HG03135 (cell line): ENCODE measurements around the gene ZNF385B.
"Not testable (repeated sequence)": the region's sequence is repeated elsewhere in the genome, so short reads cannot be mapped to it uniquely, and the experiment has no call there.

Experiments used
- ATAC-seq: cut with Tn5 transposase; IDR thresholded peaks from one replicate; pipeline ENCODE4 v1.9.1; 2021; ENCODE audit warnings: mild to moderate bottlenecking, moderate library complexity; ENCODE audit not compliant: unreplicated experiment

Gene ZNF385B

GRCh38 chr2:179524809-179525339, 336.5 kb downstream of the ZNF385B start:
- ATAC-seq = no peak

GRCh38 chr2:179521944-179522343, 339.5 kb downstream of the ZNF385B start:
- no peak for ATAC-seq

- no peak for ATAC-seq
Observed at GRCh38 chr2:179518830-179519229, 342.6 kb downstream of the ZNF385B start.

DNA sequence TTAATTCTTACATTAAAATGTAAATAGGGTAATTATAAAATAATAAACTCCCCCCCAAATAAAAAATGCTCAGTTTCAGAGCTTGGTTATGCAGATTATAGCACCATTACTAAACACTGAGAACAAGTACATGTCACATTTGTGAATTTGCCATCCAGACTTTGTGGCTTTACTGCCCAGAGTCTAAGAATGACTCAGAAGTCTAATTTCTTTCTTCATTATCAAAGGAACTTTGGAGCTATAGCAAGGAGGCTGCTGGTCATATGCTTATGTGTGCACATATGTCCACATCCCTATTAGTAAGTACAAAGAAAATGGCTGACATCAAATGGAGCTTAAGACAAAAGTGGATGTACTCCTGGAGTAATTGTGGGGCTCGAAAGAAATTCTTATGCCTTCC, 348.2 kb downstream of the ZNF385B start:
- no peak for ATAC-seq

DNA sequence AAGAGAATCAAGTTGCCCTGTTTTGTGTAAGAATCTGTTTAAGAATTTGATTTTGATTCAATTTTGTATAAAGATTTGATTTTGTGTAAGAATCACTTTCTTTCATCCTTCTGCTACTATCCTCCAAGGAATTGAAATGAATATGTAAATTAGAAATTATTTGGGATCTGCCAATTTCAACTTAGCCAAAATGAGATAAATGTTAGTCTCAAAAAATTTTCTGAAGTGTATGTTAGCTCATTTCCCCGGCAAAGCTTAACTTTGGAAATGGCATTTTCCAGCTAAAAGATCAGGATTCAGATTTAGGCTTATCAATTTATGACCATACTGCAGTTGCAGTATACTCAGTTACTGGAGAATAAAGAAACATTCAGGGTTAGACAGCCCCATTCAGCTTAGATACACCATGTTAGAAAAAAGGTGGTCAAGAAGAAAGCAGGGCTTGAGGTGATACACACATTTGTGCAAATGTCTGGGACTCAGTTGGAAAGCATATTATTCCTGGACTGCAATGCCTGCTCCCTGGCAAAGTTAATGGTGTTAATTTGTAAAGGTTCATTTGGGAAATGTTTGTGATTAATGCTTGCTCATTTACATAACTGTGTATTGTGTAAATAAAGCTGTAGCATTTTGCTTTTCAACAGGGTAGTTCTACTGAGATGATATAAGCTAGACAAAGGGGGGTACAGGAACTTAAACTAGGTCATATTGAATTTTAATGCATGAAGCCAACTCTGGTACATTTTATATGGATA, 349.0 kb downstream of the ZNF385B start:
- no peak for ATAC-seq

DNA sequence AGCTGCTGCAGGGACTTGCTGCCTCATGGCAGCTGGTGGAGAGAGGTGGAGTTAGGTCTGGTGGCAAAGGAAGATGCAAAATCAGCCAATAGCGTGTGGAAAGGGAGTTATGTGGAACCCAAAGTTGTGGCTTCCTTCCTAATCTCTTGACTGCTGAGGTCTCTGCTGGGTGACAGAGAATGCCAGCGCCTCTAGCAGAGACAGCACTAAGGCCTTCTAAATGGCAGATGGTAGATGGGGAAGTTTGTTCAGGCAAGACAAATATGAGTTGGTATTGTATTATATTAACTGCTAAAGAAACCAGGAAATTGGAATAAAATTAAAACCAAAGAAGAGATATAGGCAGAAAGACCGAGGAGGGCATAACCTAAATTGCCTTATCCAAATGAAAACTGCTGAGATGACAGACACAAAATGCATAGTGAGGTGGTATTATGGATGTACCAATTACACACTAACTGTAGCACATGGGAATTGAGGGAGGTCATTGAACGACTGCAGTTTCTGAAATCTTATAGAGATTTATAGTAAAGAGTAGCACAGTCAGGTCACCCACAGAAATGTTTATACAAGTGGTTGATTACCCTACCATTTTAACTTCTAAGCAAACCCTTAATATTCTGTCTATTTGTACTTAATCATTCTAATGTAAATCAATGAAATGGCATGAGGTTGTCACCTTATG, 350.2 kb downstream of the ZNF385B start:
- ATAC-seq = no peak

GRCh38 chr2:179495315-179495714, 366.1 kb downstream of the ZNF385B start:
- ATAC-seq = no peak

GRCh38 chr2:179488563-179488962, 372.8 kb downstream of the ZNF385B start:
- no peak for ATAC-seq

DNA sequence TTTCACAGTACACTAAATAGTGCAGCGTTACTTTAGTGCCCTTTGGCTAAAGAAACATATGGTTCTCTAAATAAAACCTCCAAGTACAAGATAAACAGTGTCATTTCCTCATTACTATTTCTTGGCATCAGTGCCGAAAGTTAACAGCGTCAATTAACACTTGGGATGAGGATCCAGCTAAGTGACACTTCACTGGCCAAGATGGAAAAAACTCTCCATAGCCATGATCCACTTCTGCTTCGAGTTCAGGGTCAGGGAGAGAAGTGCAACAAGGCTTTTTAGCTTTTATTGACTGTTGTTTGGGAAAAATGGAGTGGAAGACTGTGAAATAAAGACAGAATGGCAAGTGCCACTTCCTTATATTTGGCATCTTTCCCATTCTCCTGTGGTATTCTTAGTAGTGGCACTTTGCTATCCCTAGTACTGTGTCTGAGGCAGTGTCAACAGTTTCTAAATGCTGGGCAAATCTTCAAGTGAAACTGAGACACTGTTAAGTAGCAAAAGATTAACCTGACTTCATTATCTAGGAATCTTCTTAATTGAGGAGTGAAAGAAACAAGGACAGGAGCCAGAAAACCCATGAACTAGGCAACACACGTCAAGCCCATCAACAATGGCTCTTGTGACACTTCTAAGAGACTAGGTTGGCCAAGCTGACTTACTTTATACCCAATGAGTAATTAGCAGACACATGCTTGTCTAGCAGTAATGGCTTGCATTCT, 374.2 kb downstream of the ZNF385B start:
- no peak for ATAC-seq

- ATAC-seq = no peak
Observed at GRCh38 chr2:179483131-179483530, 378.3 kb downstream of the ZNF385B start.

DNA sequence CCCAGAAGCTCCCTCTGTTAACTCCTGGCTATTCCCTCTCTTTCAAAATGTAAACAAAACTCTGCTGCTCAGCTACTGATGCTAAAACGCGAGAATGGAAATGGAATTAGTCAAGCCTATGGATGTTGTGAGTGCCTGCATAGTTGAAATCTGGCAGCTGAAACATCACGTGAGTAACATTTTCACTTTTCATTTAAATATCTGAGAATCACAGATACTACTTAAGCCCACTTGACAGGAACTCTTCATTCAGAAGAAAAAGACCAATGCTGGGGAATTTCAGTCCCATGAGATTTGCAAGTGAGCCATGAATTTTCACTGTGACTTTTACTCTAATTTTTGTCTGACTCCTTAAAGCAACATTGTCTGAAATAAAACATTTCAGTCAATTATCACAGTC, 381.5 kb downstream of the ZNF385B start:
- no peak for ATAC-seq

DNA sequence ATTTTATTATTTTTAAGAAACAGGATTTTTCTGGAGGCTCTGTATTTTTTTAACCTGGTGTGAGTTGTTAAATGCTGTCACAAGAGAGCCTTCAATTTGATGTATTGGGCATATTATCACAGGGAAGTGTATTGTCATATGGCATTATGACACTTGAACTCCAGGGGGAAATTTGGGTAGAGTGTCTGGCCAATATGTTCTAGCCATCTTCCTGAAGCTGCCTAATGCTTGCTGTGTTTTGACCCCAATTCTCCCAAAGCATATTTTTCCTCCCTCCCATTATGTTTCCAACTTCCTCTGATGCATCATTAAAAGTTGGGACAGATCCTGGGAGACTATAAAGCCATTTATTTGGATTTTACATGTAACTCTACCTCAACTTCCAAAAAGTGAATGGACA, 382.6 kb downstream of the ZNF385B start:
- no peak for ATAC-seq

- ATAC-seq = no peak
Observed at GRCh38 chr2:179470992-179471391, 390.4 kb downstream of the ZNF385B start.

GRCh38 chr2:179470089-179470488, 391.3 kb downstream of the ZNF385B start:
- ATAC-seq = no peak

GRCh38 chr2:179467960-179468359, 393.5 kb downstream of the ZNF385B start:
- no peak for ATAC-seq

- no peak for ATAC-seq
Observed at GRCh38 chr2:179467111-179467510, 394.3 kb downstream of the ZNF385B start.

GRCh38 chr2:179461420-179461819, 400.0 kb downstream of the ZNF385B start:
- ATAC-seq = no peak

DNA sequence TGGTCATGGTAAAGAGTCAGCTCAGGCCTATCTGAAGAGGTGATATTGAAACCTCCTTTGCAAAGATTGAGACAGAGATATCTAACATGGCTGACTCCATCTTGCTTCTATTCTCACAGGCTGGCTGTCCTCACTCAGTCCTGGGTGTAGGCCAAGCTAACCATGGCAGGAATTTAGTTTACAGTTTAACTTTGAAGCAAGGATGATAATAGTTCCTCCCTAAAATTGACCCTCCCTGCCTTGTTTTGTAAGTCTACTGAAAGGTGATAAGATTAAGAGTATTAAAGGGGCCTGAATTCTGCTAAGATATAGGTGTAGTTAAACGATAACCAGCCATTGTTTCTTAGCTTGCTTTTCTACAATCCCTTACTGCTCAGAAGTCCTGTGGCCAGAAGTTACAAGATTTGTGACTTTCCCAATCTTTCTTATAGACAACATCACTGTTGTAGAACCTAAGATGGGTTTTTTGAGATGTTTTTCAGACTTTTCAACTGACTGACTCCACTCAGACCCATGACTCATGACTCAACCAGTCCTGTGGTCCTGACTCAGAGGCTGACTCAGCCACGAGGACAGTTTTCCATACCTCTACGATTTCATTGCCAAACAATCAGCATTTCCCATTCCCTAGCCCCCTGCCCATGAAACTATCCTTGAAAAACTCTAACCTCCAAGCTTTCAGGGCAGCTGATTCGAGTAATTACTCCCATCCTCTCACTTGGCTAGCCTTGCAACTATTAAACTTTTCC, 401.1 kb downstream of the ZNF385B start:
- ATAC-seq = no peak

DNA sequence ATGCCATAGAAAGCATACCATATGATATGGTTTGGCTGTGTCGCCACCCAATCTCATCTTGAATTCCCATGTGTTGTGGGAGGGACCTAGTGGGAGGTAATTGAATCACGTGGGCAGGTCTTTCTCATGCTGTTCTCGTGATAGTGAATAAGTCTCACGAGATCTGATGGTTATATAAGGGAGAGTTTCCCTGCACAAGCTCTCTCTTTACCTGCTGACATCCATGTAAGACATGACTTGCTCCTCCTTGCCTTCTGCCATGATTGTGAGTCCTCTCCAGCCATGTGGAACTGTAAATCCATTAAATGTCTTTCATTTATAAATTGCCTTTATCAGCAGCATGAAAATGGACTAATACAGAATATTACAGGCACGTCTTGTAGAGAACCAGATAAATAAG, 403.3 kb downstream of the ZNF385B start:
- ATAC-seq = not testable (repeated sequence)

DNA sequence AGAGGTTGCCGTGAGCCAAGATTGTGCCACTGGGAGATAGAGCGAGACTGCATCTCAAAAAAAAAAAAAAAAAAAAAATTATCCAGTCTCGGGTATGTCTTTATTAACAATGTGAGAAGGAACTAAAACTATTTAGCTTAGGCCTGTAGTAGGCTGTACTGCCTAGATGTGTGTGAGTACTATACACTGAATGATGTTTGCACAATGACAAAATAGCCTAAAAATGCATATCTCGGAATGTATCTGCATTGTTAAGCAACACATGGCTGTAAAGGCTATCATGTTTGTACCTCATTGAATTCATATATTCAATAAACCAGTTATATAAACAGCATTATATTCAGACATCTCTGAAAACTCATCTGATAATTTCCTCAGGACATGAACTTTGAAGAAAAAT, 405.6 kb downstream of the ZNF385B start:
- ATAC-seq = no peak

GRCh38 chr2:179455172-179455524, 406.3 kb downstream of the ZNF385B start:
- ATAC-seq = no peak
